HEK293 (cell line): ENCODE measurements around the gene SLC35A2.

ENCODE experiments used
- CTCF ChIA-PET: fragments of 350-600 bp; formaldehyde crosslinking; extraction: SDS; loops from one replicate; lab custom pipeline; 2021; ENCODE audit warnings: antibody characterized with exemption; lab: Yijun Ruan, JAX
- POLR2A ChIA-PET: fragments of 300-600 bp; formaldehyde crosslinking; extraction: SDS; loops from one replicate; lab custom pipeline; 2020; ENCODE audit warnings: antibody characterized with exemption, inconsistent platforms; lab: Yijun Ruan, JAX
- H3K27ac ChIP-seq: fragments of 200-500 bp; sonication (Bioruptor generic); 2 replicates; pipeline ENCODE4 v1.5.1; 2014; ENCODE audit warnings: low read depth, low read length, control low read depth, inconsistent platforms; ENCODE audit errors: extremely low read depth
- H3K36me3 ChIP-seq, 2 experiments: fragments of 200-500 bp in 1 of 2; sonication (Bioruptor generic) in 1 of 2; 1 replicate in 1 of 2; 2 replicates in 1 of 2; pipeline ENCODE4 v1.5.1; 2014 to 2017; ENCODE audit warnings: inconsistent platforms in 2 of 2, low read length in 2 of 2; ENCODE audit not compliant: control insufficient read depth in 2 of 2, insufficient read depth in 1 of 2
- H3K4me1 ChIP-seq: fragments of 200-500 bp; sonication (Bioruptor generic); 2 replicates; pipeline ENCODE4 v1.5.1; 2014; ENCODE audit warnings: mild to moderate bottlenecking, low read length, inconsistent platforms; ENCODE audit not compliant: control insufficient read depth, insufficient read depth
- H3K4me3 ChIP-seq: 2 replicates; pipeline ENCODE4 v1.5.1; 2011; ENCODE audit warnings: low read depth, mild to moderate bottlenecking, control low read depth, low read length, moderate library complexity
- H3K9me3 ChIP-seq: fragments of 200-500 bp; sonication (Bioruptor generic); 2 replicates; pipeline ENCODE4 v1.5.1; 2014; ENCODE audit warnings: low read depth, low read length, inconsistent platforms; ENCODE audit not compliant: control insufficient read depth, insufficient read depth
- KLF1 ChIP-seq: fragments of 450-650 bp; formaldehyde crosslinking; IDR thresholded peaks from 2 replicates; pipeline ENCODE4 v1.5.1; 2016; ENCODE audit warnings: missing biosample characterization, missing genetic modification characterization
- MYNN ChIP-seq: fragments of 450-650 bp; formaldehyde crosslinking; IDR thresholded peaks from 2 replicates; pipeline ENCODE4 v1.5.1; 2016; ENCODE audit warnings: missing biosample characterization, missing genetic modification characterization, borderline replicate concordance
- PRDM10 ChIP-seq: fragments of 450-650 bp; formaldehyde crosslinking; IDR thresholded peaks from 2 replicates; pipeline ENCODE4 v1.5.1; 2016; ENCODE audit warnings: missing biosample characterization, missing genetic modification characterization
- SCRT1 ChIP-seq: fragments of 450-650 bp; formaldehyde crosslinking; IDR thresholded peaks from 2 replicates; pipeline ENCODE4 v1.5.1; 2016; ENCODE audit warnings: missing biosample characterization, missing genetic modification characterization, borderline replicate concordance
- ZBTB48 ChIP-seq: fragments of 450-650 bp; formaldehyde crosslinking; IDR thresholded peaks from 2 replicates; pipeline ENCODE4 v1.5.1; 2016; ENCODE audit warnings: missing biosample characterization, missing genetic modification characterization
- ZBTB7A ChIP-seq: fragments of 450-650 bp; formaldehyde crosslinking; IDR thresholded peaks from 2 replicates; pipeline ENCODE4 v1.5.1; 2016; ENCODE audit warnings: low read depth, missing biosample characterization, missing genetic modification characterization
- ZEB2 ChIP-seq: fragments of 450-650 bp; formaldehyde crosslinking; IDR thresholded peaks from 2 replicates; pipeline ENCODE4 v1.5.1; 2016; ENCODE audit warnings: missing biosample characterization, missing genetic modification characterization
- ZFP69B ChIP-seq: fragments of 450-650 bp; formaldehyde crosslinking; IDR thresholded peaks from 2 replicates; pipeline ENCODE4 v1.5.1; 2016; ENCODE audit warnings: missing biosample characterization, missing genetic modification characterization
- ZNF223 ChIP-seq: fragments of 450-650 bp; formaldehyde crosslinking; IDR thresholded peaks from 2 replicates; pipeline ENCODE4 v1.5.1; 2016; ENCODE audit warnings: missing biosample characterization, missing genetic modification characterization
- ZNF274 ChIP-seq, 2 experiments: fragments of 200-500 bp in 1 of 2; fragments of 450-650 bp in 1 of 2; sonication (Bioruptor generic) in 1 of 2; formaldehyde crosslinking in 1 of 2; IDR thresholded peaks; 2 replicates each; pipeline versions ENCODE4 v1.5.1 to v1.6.1; 2014 to 2016; ENCODE audit warnings: borderline replicate concordance in 1 of 2, inconsistent platforms in 1 of 2, low read length in 1 of 2, missing biosample characterization in 1 of 2, missing genetic modification characterization in 1 of 2
- ZNF302 ChIP-seq: fragments of 450-650 bp; formaldehyde crosslinking; IDR thresholded peaks from 2 replicates; pipeline ENCODE4 v1.5.1; 2016; ENCODE audit warnings: missing biosample characterization, missing genetic modification characterization, low read depth
- ZNF350 ChIP-seq: fragments of 450-650 bp; formaldehyde crosslinking; IDR thresholded peaks from 2 replicates; pipeline ENCODE4 v1.5.0; 2017; ENCODE audit warnings: missing biosample characterization, mild to moderate bottlenecking, missing genetic modification characterization
- ZNF354C ChIP-seq: fragments of 450-650 bp; formaldehyde crosslinking; IDR thresholded peaks from 2 replicates; pipeline ENCODE4 v1.5.1; 2016; ENCODE audit warnings: missing biosample characterization, missing genetic modification characterization, low read depth, borderline replicate concordance
- ZNF473 ChIP-seq: fragments of 450-650 bp; formaldehyde crosslinking; IDR thresholded peaks from 2 replicates; pipeline ENCODE4 v1.5.1; 2017; ENCODE audit warnings: missing biosample characterization, missing genetic modification characterization
- ZNF600 ChIP-seq: fragments of 450-650 bp; formaldehyde crosslinking; IDR thresholded peaks from 2 replicates; pipeline ENCODE4 v1.5.1; 2016; ENCODE audit warnings: missing biosample characterization, missing genetic modification characterization
- ZNF785 ChIP-seq: fragments of 450-650 bp; formaldehyde crosslinking; IDR thresholded peaks from 2 replicates; pipeline ENCODE4 v1.5.1; 2016; ENCODE audit warnings: missing biosample characterization, missing genetic modification characterization
- ZSCAN16 ChIP-seq: fragments of 450-650 bp; formaldehyde crosslinking; IDR thresholded peaks from 2 replicates; pipeline ENCODE4 v1.5.1; 2016; ENCODE audit warnings: missing biosample characterization, missing genetic modification characterization
- ZSCAN23 ChIP-seq: fragments of 450-650 bp; formaldehyde crosslinking; IDR thresholded peaks from 2 replicates; pipeline ENCODE4 v1.5.1; 2016; ENCODE audit warnings: missing biosample characterization, missing genetic modification characterization

SLC35A2 gene

GRCh38 chrX:48917139-48918001, 5.9 kb upstream of the SLC35A2 start (continued):
- TF ChIP-seq ZBTB48 (tag by site-specific recombination), result peak; percentile 78; the same call in 1 of the 2 replicates
- no peak; the same call in 1 of the 2 replicates for TF ChIP-seq ZEB2 (tag by site-specific recombination)
- TF ChIP-seq ZNF785 (tag by site-specific recombination), result no peak

- ChIA-PET POLR2A (no interaction called here), CTCF (no interaction called here)
Measured at GRCh38 chrX:48914593-48915493, 3.4 kb upstream of the SLC35A2 start.

GRCh38 chrX:48913605-48914366, 2.3 kb upstream of the SLC35A2 start:
- H3K36me3 ChIP-seq, result peaks cover 0 to 43% of the 10 kb centered on the region in 2 experiments; a peak in 2 of 3 replicates
- H3K4me1 ChIP-seq, result no peaks in the 10 kb centered on the region
- H3K4me3 ChIP-seq, result no peak overlapping the region
- CTCF ChIA-PET, result no interaction called here
- H3K9me3 ChIP-seq, result no peaks in the 10 kb centered on the region
- TF ChIP-seq ZBTB7A (tag by site-specific recombination) (no peak), ZNF223 (tag by site-specific recombination) (no peak), ZNF302 (tag by site-specific recombination) (no peak), ZNF473 (no peak), ZFP69B (tag by site-specific recombination) (no peak), MYNN (tag by site-specific recombination) (peak; percentile 82; the same call in 1 of the 2 replicates), ZNF354C (tag by site-specific recombination) (no peak), ZNF600 (tag by site-specific recombination) (no peak), SCRT1 (tag by site-specific recombination) (no peak)
- POLR2A ChIA-PET, result interaction anchor here (0.7 kb wide), 1 partner anchor 30 kb away, joined by 5 read pairs; no protein-coding TSS in a partner anchor
- no peak overlapping the region for H3K27ac ChIP-seq

More at GRCh38 chrX:48914593-48915493, 3.4 kb upstream of the SLC35A2 start:
- Histone ChIP-seq H3K27ac (no peak overlapping the region), H3K4me3 (no peak overlapping the region), H3K9me3 (no peaks in the 10 kb centered on the region), H3K36me3 (peaks cover 0 to 37% of the 10 kb centered on the region in 2 experiments; a peak in 2 of 3 replicates)
- TF ChIP-seq ZNF350 (tag by site-specific recombination) (no peak), ZNF274 (IDR thresholded peaks at IDR 0.05; ENCODE audit: low read length) (no peak), ZNF274 (tag by site-specific recombination; IDR thresholded peaks at IDR 0.05; ENCODE audit: borderline replicate concordance) (no peak), MYNN (tag by site-specific recombination) (peak; percentile 86)
- TF ChIP-seq, all 188 proteins: peak for 1
- 0 out of 2 replicates have a peak, but pooled peaks cover 3% of the 10 kb centered on the region for H3K4me1 ChIP-seq

GRCh38 chrX:48910926-48911411, 477 bp downstream of the SLC35A2 start:
- Histone ChIP-seq H3K9me3 (no peaks in the 10 kb centered on the region), H3K27ac (peak overlapping the region; percentile 30; the same call in 1 of the 2 replicates), H3K4me3 (peak overlapping the region; percentile 81), H3K36me3 (peaks cover 0 to 56% of the 10 kb centered on the region in 2 experiments; a peak in 1 of 3 replicates), H3K4me1 (no peaks in the 10 kb centered on the region)
- CTCF ChIA-PET, result interaction anchor here (0.7 to 0.9 kb wide), 2 partner anchors 20 to 57 kb away, joined by 3 read pairs; no protein-coding TSS in a partner anchor
- no peak for TF ChIP-seq ZSCAN23 (tag by site-specific recombination)
- no peak for TF ChIP-seq ZNF274 (IDR thresholded peaks at IDR 0.05; ENCODE audit: low read length)
- TF ChIP-seq ZNF274 (tag by site-specific recombination; IDR thresholded peaks at IDR 0.05; ENCODE audit: borderline replicate concordance), result no peak
- no peak for TF ChIP-seq KLF1 (tag by site-specific recombination)
- TF ChIP-seq PRDM10 (tag by site-specific recombination), result peak; percentile 95
- TF ChIP-seq ZSCAN16, result no peak
- POLR2A ChIA-PET, result interaction anchor here (0.6 to 2.9 kb wide), 10 partner anchors 8 to 234 kb away, joined by 4 to 21 read pairs (median 7); partner anchors contain the start of genes HDAC6, OTUD5, PQBP1 and TFE3
